GM06990 (cell line): ENCODE data around the gene KCNIP4.

Experiments
- DNase-seq: peaks from one replicate; pipeline ENCODE4 v3.0.0-alpha.2; 2011; ENCODE audit not compliant: insufficient read length; ENCODE audit errors: extremely low read depth
- H3K27me3 ChIP-seq: replicated peaks from 2 replicates; pipeline ENCODE4 v1.6.0; 2011; ENCODE audit warnings: low read length; ENCODE audit not compliant: control insufficient read depth, insufficient read depth
- H3K36me3 ChIP-seq: 2 replicates; pipeline ENCODE4 v1.5.1; 2011; ENCODE audit warnings: low read length; ENCODE audit not compliant: control insufficient read depth, insufficient read depth
- H3K4me3 ChIP-seq: replicated peaks from 2 replicates; pipeline ENCODE4 v1.5.1; 2011; ENCODE audit warnings: low read depth, mild to moderate bottlenecking, control low read depth, low read length
- TF ChIP-seq, protein P1 (sequence below): IDR thresholded peaks from 2 replicates; pipeline ENCODE4 v1.5.1; 2011; ENCODE audit warnings: low read length, control low read depth, mild to moderate bottlenecking, inconsistent platforms; ENCODE audit not compliant: insufficient read depth, poor library complexity, severe bottlenecking

The KCNIP4 gene

DNA sequence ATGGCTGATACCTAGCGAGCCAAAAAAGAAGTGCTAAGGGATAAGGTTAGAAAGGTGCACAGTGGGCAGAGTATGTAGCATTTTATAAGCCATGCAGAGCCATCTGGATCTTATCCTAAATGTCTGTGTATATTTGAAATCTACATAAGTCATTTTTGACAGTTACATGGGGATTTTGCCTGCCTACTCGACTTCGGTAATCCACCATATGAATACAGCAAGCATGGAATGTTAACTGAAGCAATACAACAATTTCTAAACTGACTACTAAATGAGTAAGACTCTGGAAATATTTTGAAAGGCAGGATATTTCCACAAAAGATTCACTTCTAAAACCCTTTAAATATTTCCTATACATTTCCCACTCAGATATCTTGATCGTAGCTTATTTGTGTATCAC, 122.5 kb downstream of the KCNIP4 start:
- no peak for DNase-seq
- Histone ChIP-seq H3K4me3 (no peak overlapping the region), H3K27me3 (no peaks in the 10 kb centered on the region), H3K36me3 (no peaks in the 10 kb centered on the region)
- TF ChIP-seq, protein P1, sequence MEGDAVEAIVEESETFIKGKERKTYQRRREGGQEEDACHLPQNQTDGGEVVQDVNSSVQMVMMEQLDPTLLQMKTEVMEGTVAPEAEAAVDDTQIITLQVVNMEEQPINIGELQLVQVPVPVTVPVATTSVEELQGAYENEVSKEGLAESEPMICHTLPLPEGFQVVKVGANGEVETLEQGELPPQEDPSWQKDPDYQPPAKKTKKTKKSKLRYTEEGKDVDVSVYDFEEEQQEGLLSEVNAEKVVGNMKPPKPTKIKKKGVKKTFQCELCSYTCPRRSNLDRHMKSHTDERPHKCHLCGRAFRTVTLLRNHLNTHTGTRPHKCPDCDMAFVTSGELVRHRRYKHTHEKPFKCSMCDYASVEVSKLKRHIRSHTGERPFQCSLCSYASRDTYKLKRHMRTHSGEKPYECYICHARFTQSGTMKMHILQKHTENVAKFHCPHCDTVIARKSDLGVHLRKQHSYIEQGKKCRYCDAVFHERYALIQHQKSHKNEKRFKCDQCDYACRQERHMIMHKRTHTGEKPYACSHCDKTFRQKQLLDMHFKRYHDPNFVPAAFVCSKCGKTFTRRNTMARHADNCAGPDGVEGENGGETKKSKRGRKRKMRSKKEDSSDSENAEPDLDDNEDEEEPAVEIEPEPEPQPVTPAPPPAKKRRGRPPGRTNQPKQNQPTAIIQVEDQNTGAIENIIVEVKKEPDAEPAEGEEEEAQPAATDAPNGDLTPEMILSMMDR = no peak

DNA sequence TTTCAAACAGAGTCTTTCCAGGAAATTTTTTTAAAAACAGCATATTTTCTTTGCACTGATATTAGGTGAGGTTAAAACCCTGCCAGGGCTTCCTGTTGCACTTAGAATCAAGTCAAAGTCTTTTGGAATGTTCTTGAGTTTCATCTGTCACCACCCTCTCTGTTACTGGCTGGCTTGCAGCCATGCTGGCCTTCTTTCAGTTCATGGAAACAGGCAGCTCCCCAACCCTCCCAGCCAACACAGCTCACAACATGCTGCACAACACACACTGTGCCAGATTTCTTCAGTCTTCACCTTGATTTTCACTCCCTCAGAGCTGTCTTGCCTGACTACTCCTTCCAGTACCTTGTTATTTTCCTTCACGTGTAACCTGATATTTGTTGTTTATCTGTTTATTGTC, 129.5 kb downstream of the KCNIP4 start:
- DNase-seq = no peak
- Histone ChIP-seq H3K4me3 (no peak overlapping the region), H3K27me3 (no peaks in the 10 kb centered on the region), H3K36me3 (no peaks in the 10 kb centered on the region)
- TF ChIP-seq, protein P1 = no peak

DNA sequence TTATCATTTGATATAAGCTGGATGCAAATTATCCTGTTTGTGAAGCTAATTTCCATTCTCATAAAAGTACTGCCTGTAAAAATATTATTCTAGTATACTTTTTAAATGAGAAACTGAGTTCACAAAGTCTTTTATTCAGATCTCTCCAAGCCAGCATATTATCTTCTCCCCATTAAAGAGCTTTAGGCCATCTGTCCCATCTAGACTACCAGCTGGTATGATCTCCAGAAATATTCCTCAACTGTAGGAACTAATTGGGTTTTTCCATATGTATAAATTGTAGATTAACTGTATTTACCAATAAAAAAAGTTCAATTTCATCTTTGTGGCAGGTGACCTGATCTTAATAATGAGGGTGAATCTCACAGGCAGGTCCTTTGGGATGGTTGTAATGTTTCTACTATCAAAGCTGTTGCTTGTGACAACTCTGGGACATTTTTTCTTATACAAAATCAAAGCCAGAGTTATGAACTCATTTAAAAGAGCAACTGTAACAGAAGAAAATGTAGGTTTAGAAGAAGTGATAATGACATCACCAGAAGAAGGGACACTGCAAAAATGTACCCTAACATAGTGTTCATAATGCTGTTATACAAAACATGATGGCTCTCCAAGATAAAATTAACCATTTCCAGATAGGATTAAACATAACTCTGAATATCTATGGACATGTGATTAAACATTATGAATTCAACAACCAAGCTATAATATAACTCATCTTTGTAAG, 132.8 kb downstream of the KCNIP4 start:
- no peaks in the 10 kb centered on the region for H3K36me3 ChIP-seq
- TF ChIP-seq, protein P1 = no peak
- DNase-seq = no peak
- no peaks in the 10 kb centered on the region for H3K27me3 ChIP-seq
- H3K4me3 ChIP-seq = no peak overlapping the region

DNA sequence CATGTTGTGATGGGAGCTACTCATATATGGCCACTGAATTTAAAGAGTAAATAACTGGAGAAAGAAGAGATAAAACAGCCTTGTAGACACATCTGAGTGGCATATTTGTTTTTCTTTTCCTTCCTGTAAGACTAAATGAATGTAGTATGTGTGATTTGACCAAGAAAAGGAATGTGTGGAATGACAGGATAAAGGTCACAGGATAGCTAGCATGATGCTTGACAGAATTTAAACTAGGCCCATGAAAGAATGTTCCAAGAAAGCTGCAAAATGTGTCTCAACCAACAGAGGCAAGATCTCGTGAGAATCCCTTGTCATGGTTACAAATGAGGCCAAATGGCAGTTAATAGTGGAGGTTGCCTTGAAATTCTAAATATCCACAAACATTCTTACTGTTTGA, 137.0 kb downstream of the KCNIP4 start:
- Histone ChIP-seq H3K27me3 (no peaks in the 10 kb centered on the region), H3K36me3 (no peaks in the 10 kb centered on the region), H3K4me3 (no peak overlapping the region)
- TF ChIP-seq, protein P1 = no peak
- no peak for DNase-seq

DNA sequence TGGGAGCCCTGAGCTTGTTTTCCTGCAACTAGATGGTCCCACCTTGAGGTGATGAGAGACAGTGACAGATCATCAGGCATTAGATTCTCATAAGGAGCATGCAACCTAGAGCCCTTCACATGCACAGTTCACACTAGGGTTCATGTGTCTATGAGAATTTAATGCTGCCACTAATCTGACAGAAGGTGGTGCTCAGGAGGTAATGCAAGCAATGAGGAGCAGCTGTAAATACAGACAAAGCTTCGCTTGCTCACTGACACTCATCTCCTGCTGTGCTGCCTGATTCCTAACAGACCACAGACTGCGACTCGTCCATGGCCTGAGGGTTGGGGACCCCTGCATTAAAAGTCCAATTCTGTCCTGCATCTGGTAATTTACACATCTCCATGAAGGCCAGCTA, 141.6 kb downstream of the KCNIP4 start:
- Histone ChIP-seq H3K27me3 (no peaks in the 10 kb centered on the region), H3K36me3 (no peaks in the 10 kb centered on the region), H3K4me3 (no peak overlapping the region)
- TF ChIP-seq, protein P1 = no peak
- DNase-seq = no peak

DNA sequence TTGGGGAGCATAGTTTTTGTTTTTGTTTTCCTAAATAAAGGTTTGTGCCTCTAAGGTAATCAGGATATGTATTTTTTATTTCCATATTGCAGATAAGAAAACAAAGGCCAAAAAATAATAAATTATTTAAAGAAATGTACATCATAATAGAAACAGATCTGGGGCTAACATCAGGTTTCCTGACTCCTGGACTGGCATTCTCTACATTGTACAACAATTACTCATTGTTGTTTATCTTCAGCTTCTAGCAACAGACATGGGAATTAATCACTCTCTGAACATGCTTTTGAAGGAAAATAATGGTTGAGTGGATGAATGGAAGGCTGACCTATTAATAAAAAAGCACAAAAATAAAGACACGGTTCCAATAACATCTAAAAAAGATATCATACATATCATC, 146.2 kb downstream of the KCNIP4 start:
- no peaks in the 10 kb centered on the region for H3K36me3 ChIP-seq
- TF ChIP-seq, protein P1 = no peak
- no peak overlapping the region for H3K4me3 ChIP-seq
- H3K27me3 ChIP-seq = no peaks in the 10 kb centered on the region
- no peak for DNase-seq
